HEK293 (cell line): ENCODE measurements around the gene OLA1.

Experiments
- CTCF ChIP-seq: fragments of 450-650 bp; formaldehyde crosslinking; IDR thresholded peaks from 2 replicates; pipeline ENCODE4 v1.5.1; 2016; ENCODE audit warnings: missing biosample characterization, missing genetic modification characterization
- TCF7L2 ChIP-seq: IDR thresholded peaks from 2 replicates; pipeline ENCODE4 v1.6.1; 2011; ENCODE audit warnings: low read depth, mild to moderate bottlenecking, inconsistent platforms, low read length, moderate library complexity, borderline replicate concordance
- ZNF121 ChIP-seq: fragments of 450-650 bp; formaldehyde crosslinking; IDR thresholded peaks from 2 replicates; pipeline ENCODE4 v1.5.1; 2016; ENCODE audit warnings: missing biosample characterization, missing genetic modification characterization
- ZNF513 ChIP-seq: fragments of 450-650 bp; IDR thresholded peaks from 2 replicates; pipeline ENCODE4 v1.5.1; 2018; ENCODE audit warnings: missing biosample characterization, missing genetic modification characterization

GRCh38 chr2:174083843-174084458 lies 164.4 kb downstream of the OLA1 start:
- TF ChIP-seq CTCF (tag by site-specific recombination), result no peak
- no peak for TF ChIP-seq TCF7L2
- TF ChIP-seq ZNF513 (tag by site-specific recombination), result no peak
- TF ChIP-seq ZNF121 (tag by site-specific recombination), result no peak
